Endothelial cell of umbilical vein (primary cell): ENCODE measurements around the gene DYNC2H1. TPM values are rescaled to one million over a fixed set of nuclear protein-coding genes. Genes with fewer than 3 reads are reported as not detected.

Experiments
- BruUV-seq: library from RNA; stranded (reverse); fragments of 400-500 nt; replicated peaks from 2 replicates; lab custom pipeline; 2021; lab: Mats Ljungman, UMichigan
- CTCF ChIA-PET: fragments of 300-600, 350-600 bp; sonication (Branson Sonifier 250); formaldehyde crosslinking; loops from one replicate; lab custom pipeline; 2021; ENCODE audit warnings: antibody characterized with exemption, inconsistent platforms; lab: Charles Lee
- POLR2A ChIA-PET: fragments of 300-600, 350-600 bp; sonication (Branson Sonifier 250); formaldehyde crosslinking; loops from one replicate; lab custom pipeline; 2021; ENCODE audit warnings: antibody characterized with exemption, inconsistent platforms; lab: Charles Lee
- DNase-seq: peaks from one replicate; pipeline ENCODE4 v3.0.0-alpha.2; 2011; ENCODE audit warnings: low read depth, low spot score
- FAIRE-seq: peaks from 2 replicates; lab custom pipeline; 2011; peaks lifted over from hg19 to GRCh38; lab: Jason Lieb, UNC
- H2AFZ ChIP-seq: 2 replicates; pipeline ENCODE4 v1.6.0; 2012; ENCODE audit warnings: low read depth, low read length, control low read depth, inconsistent platforms
- H3K27ac ChIP-seq: 2 replicates; pipeline ENCODE4 v1.5.1; 2011; ENCODE audit warnings: low read depth, mild to moderate bottlenecking, control low read depth, low read length, moderate library complexity; ENCODE audit not compliant: insufficient read depth
- H3K27me3 ChIP-seq, 2 experiments: 2 replicates each; pipeline versions ENCODE4 v1.6.0 to v1.6.1; 2011; ENCODE audit warnings: low read length in 2 of 2, mixed read lengths in 1 of 2; ENCODE audit not compliant: control insufficient read depth in 2 of 2, insufficient read depth in 2 of 2
- H3K36me3 ChIP-seq, 2 experiments: 2 replicates in 1 of 2; 3 replicates in 1 of 2; pipeline ENCODE4 v1.5.1; 2011; ENCODE audit warnings: low read length in 2 of 2, mild to moderate bottlenecking in 1 of 2, moderate library complexity in 1 of 2; ENCODE audit not compliant: control insufficient read depth in 2 of 2, insufficient read depth in 2 of 2; ENCODE audit errors: extremely low read depth in 1 of 2
- H3K4me1 ChIP-seq: 3 replicates; pipeline ENCODE4 v1.5.1; 2011; ENCODE audit warnings: mild to moderate bottlenecking, low read length; ENCODE audit not compliant: control insufficient read depth, insufficient read depth; ENCODE audit errors: extremely low read depth
- H3K4me2 ChIP-seq: 2 replicates; pipeline ENCODE4 v1.6.1; 2011; ENCODE audit warnings: low read length, control low read depth, mixed read lengths; ENCODE audit not compliant: insufficient read depth
- H3K4me3 ChIP-seq, 3 experiments: fragments of 200-600 bp in 1 of 3; sonication (generic), shearing (Covaris generic) in 1 of 3; replicated peaks in 1 of 3; 2 replicates each; pipeline ENCODE4 v1.5.1; 2011 to 2016; ENCODE audit warnings: control low read depth in 3 of 3, low read length in 3 of 3, mild to moderate bottlenecking in 2 of 3, inconsistent platforms in 1 of 3, low read depth in 1 of 3, moderate library complexity in 1 of 3; ENCODE audit not compliant: insufficient read depth in 1 of 3
- H3K79me2 ChIP-seq: 2 replicates; pipeline ENCODE4 v1.6.0; 2012; ENCODE audit warnings: low read length, inconsistent platforms; ENCODE audit not compliant: control insufficient read depth, insufficient read depth
- H3K9ac ChIP-seq: replicated peaks from 2 replicates; pipeline ENCODE3; 2011; ENCODE audit warnings: low read length, control low read depth; ENCODE audit not compliant: insufficient read depth; ENCODE audit errors: extremely low read depth
- H3K9me1 ChIP-seq: replicated peaks from 3 replicates; pipeline ENCODE4 v1.6.0; 2011; ENCODE audit warnings: mild to moderate bottlenecking, low read length; ENCODE audit not compliant: control insufficient read depth, insufficient read depth; ENCODE audit errors: extremely low read depth
- H3K9me3 ChIP-seq: replicated peaks from 2 replicates; pipeline ENCODE4 v1.5.1; 2012; ENCODE audit warnings: low read length, inconsistent platforms; ENCODE audit not compliant: control insufficient read depth, insufficient read depth
- H4K20me1 ChIP-seq: replicated peaks from 2 replicates; pipeline ENCODE3; 2011; ENCODE audit warnings: mild to moderate bottlenecking, low read length; ENCODE audit not compliant: control insufficient read depth, insufficient read depth; ENCODE audit errors: extremely low read depth
- EZH2 ChIP-seq: IDR thresholded peaks from 2 replicates; pipeline ENCODE4 v1.6.1; 2012; ENCODE audit warnings: borderline replicate concordance, low read depth, mild to moderate bottlenecking, moderate library complexity, low read length, inconsistent platforms; ENCODE audit not compliant: severe bottlenecking
- FOS ChIP-seq: IDR thresholded peaks from 2 replicates; pipeline ENCODE4 v1.6.1; 2011; ENCODE audit warnings: mild to moderate bottlenecking, low read length, moderate library complexity, borderline replicate concordance; ENCODE audit not compliant: insufficient read depth
- GATA2 ChIP-seq: IDR thresholded peaks from 2 replicates; pipeline ENCODE4 v1.7.0; 2011; ENCODE audit warnings: low read depth, mild to moderate bottlenecking, moderate library complexity, mixed read lengths, low read length; ENCODE audit not compliant: insufficient read length, insufficient read depth
- JUN ChIP-seq: IDR thresholded peaks from 2 replicates; pipeline ENCODE4 v1.6.1; 2011; ENCODE audit warnings: borderline replicate concordance, low read depth; ENCODE audit not compliant: insufficient read length, insufficient read depth
- MYC ChIP-seq: IDR thresholded peaks from one replicate; pipeline ENCODE4 v1.6.1; 2011; ENCODE audit warnings: mild to moderate bottlenecking, low read depth, low read length
- POLR2A ChIP-seq: IDR thresholded peaks from 2 replicates; pipeline ENCODE4 v1.6.1; 2012; ENCODE audit warnings: low read depth, mild to moderate bottlenecking, control low read depth, low read length
- POLR2AphosphoS5 ChIP-seq: IDR thresholded peaks from 2 replicates; pipeline ENCODE4 v1.6.1; 2012; ENCODE audit warnings: low read depth, mild to moderate bottlenecking, control low read depth, low read length, moderate library complexity; ENCODE audit not compliant: insufficient read depth
- dilution Hi-C: fragments of 300-500 bp; cut with MboI; formaldehyde crosslinking; loops from one replicate; pipeline ENCODE4 v1.15.0; 2019; ENCODE audit warnings: low sequenced_read_pairs; ENCODE audit not compliant: extremely low pct_ligation_motif_present
- intact Hi-C: fragments of 100-400 bp; cut with micrococcal nuclease; formaldehyde crosslinking; loops from one replicate; pipeline ENCODE4 v1.10.0; 2022
- polyA plus RNA-seq, 4 experiments: library from polyadenylated mRNA; depleted of rRNA in 3 of 4; stranded (reverse) in 3 of 4; unstranded in 1 of 4; fragments of >200 nt; gene quantifications; 2 replicates each; pipeline versions ENCODE4 v1.2.1 to v1.2.3, GENCODE V29; 2011 to 2012; ENCODE audit warnings: missing spikeins in 1 of 4
- total RNA-seq: library from RNA; stranded (reverse); gene quantifications from 2 replicates; pipeline ENCODE4 v1.2.3, GENCODE V29; 2021
- TF ChIP-seq, protein P1 (sequence below): IDR thresholded peaks from 2 replicates; pipeline ENCODE4 v1.6.1; 2011; ENCODE audit not compliant: insufficient read depth, insufficient read length
- TF ChIP-seq, protein P2 (sequence below), 2 donors: IDR thresholded peaks; 1 replicate in 1 of 2; 2 replicates in 1 of 2; pipeline ENCODE4 v1.5.1; 2011; ENCODE audit warnings: low read length in 2 of 2, mild to moderate bottlenecking in 2 of 2, moderate library complexity in 2 of 2, control low read depth in 1 of 2, inconsistent platforms in 1 of 2, low read depth in 1 of 2; ENCODE audit not compliant: insufficient read depth in 1 of 2; ENCODE audit errors: extremely low read depth in 1 of 2

Gene DYNC2H1
- total and polyA plus RNA-seq, 2 donors (not counting 3 experiments of a cell fraction or from before 2014, with no cell fraction given) = 1.9 to 4.2 TPM

DNA sequence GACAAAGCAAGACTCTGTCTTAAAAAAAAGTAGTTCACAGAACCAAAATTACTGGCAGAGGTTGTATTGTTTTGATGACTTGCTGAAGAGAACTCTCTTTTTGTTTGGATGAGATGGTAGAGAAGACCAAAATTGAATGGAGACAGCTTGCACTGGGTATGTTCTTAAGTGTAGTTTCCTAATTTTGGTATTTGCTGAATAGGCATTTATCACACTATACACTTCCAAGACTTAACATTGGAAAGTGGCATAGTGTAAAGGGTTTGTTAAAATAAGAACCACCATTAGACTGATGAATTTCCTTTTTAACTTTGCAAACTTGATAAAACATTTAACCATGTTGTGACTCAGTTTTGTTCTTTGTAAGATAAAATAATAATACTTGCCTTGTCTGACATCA is 11.9 kb upstream of the DYNC2H1 start:
- H3K79me2 ChIP-seq = no peaks in the 10 kb centered on the region
- CTCF ChIA-PET = no interaction called here
- BruUV-seq = no TSS peak

More for the DNA sequence above, 11.9 kb upstream of the DYNC2H1 start:
- FAIRE-seq = peak; percentile 33
- DNase-seq = no peak
- no peaks in the 10 kb centered on the region for H3K9me1 ChIP-seq
- peaks cover 6 to 10% of the 10 kb centered on the region in 2 experiments for H3K27me3 ChIP-seq
- no peak overlapping the region for H2AFZ ChIP-seq
- intact Hi-C loops (no loop called here), dilution Hi-C loops (no loop called here)
- H3K4me1 ChIP-seq = peaks cover 3% of the 10 kb centered on the region
- H3K9ac ChIP-seq = no peak overlapping the region
- H3K27ac ChIP-seq = no peak overlapping the region
- H3K9me3 ChIP-seq = no peaks in the 10 kb centered on the region
- TF ChIP-seq POLR2A = no peak
- TF ChIP-seq EZH2 = no peak
- TF ChIP-seq GATA2 = no peak
- no peak for TF ChIP-seq POLR2AphosphoS5
- TF ChIP-seq, protein P1, sequence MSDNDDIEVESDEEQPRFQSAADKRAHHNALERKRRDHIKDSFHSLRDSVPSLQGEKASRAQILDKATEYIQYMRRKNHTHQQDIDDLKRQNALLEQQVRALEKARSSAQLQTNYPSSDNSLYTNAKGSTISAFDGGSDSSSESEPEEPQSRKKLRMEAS = no peak
- no peak for TF ChIP-seq MYC
- TF ChIP-seq, protein P2, sequence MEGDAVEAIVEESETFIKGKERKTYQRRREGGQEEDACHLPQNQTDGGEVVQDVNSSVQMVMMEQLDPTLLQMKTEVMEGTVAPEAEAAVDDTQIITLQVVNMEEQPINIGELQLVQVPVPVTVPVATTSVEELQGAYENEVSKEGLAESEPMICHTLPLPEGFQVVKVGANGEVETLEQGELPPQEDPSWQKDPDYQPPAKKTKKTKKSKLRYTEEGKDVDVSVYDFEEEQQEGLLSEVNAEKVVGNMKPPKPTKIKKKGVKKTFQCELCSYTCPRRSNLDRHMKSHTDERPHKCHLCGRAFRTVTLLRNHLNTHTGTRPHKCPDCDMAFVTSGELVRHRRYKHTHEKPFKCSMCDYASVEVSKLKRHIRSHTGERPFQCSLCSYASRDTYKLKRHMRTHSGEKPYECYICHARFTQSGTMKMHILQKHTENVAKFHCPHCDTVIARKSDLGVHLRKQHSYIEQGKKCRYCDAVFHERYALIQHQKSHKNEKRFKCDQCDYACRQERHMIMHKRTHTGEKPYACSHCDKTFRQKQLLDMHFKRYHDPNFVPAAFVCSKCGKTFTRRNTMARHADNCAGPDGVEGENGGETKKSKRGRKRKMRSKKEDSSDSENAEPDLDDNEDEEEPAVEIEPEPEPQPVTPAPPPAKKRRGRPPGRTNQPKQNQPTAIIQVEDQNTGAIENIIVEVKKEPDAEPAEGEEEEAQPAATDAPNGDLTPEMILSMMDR (IDR thresholded peaks at IDR 0.05; ENCODE audit: extremely low read depth in 1 of 2, insufficient read depth in 1 of 2, low read depth in 1 of 2, low read length in 2 of 2) = no peak
- no peak for TF ChIP-seq FOS
- no peak for TF ChIP-seq JUN
- no peak overlapping the region for H3K4me2 ChIP-seq
- POLR2A ChIA-PET = no interaction called here
- no peaks in the 10 kb centered on the region for H3K36me3 ChIP-seq
- no peak overlapping the region for H3K4me3 ChIP-seq
- no peaks in the 10 kb centered on the region for H4K20me1 ChIP-seq
